PC-9 (cell line): Measurements from ENCODE around the gene CES1.
"Not testable (repeated sequence)": the region's sequence is repeated elsewhere in the genome, so short reads cannot be mapped to it uniquely, and the experiment has no call there.

Experiments
- EZH2 ChIP-seq: fragments of 200-600 bp; sonication (generic); IDR thresholded peaks from 2 replicates; pipeline ENCODE4 v1.8.0; 2017; ENCODE audit warnings: antibody characterized with exemption, low read depth
- TF ChIP-seq, protein P1 (sequence below): fragments of 200-600 bp; sonication (generic); conservative IDR thresholded peaks from 2 replicates; pipeline ENCODE4 v1.6.1; 2017; ENCODE audit warnings: mixed run types, antibody characterized with exemption, mild to moderate bottlenecking, moderate library complexity

DNA sequence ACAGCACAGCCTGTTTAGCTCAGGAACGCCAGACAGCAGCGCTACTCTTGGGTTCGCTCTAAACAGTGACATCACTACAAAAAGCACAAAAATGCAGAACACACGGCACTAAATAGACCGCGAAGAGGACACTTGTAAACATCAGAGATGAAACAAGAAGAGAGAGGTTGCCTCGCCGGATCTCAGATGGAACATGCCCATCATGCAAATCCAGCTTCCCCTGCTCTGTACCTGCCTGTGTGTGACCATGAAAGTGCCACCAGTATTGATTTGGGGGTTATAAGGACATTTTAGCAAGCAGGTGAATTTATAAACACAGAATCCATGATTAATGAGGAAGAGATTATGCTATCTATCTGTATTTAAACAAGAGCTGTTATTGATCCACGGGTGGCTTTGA, 19.2 kb downstream of the CES1 start:
- TF ChIP-seq, protein P1, sequence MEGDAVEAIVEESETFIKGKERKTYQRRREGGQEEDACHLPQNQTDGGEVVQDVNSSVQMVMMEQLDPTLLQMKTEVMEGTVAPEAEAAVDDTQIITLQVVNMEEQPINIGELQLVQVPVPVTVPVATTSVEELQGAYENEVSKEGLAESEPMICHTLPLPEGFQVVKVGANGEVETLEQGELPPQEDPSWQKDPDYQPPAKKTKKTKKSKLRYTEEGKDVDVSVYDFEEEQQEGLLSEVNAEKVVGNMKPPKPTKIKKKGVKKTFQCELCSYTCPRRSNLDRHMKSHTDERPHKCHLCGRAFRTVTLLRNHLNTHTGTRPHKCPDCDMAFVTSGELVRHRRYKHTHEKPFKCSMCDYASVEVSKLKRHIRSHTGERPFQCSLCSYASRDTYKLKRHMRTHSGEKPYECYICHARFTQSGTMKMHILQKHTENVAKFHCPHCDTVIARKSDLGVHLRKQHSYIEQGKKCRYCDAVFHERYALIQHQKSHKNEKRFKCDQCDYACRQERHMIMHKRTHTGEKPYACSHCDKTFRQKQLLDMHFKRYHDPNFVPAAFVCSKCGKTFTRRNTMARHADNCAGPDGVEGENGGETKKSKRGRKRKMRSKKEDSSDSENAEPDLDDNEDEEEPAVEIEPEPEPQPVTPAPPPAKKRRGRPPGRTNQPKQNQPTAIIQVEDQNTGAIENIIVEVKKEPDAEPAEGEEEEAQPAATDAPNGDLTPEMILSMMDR, result not testable (repeated sequence)
- not testable (repeated sequence) for TF ChIP-seq EZH2
